DMS53 treated with DMSO at 0.1 percent for 48 hours (cell line): ENCODE data around the gene GRAMD4.

Experiments
- DNase-seq: peaks from one replicate; lab custom pipeline; 2025; ENCODE audit not compliant: unreplicated experiment; lab: John Stamatoyannopoulos, UW

GRAMD4 gene, protein sequence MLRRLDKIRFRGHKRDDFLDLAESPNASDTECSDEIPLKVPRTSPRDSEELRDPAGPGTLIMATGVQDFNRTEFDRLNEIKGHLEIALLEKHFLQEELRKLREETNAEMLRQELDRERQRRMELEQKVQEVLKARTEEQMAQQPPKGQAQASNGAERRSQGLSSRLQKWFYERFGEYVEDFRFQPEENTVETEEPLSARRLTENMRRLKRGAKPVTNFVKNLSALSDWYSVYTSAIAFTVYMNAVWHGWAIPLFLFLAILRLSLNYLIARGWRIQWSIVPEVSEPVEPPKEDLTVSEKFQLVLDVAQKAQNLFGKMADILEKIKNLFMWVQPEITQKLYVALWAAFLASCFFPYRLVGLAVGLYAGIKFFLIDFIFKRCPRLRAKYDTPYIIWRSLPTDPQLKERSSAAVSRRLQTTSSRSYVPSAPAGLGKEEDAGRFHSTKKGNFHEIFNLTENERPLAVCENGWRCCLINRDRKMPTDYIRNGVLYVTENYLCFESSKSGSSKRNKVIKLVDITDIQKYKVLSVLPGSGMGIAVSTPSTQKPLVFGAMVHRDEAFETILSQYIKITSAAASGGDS

GRCh38 chr22:46619830-46620501, at the start of gene GRAMD4:
Gene GRAMD4 (plus strand): TSS chr22:46620386. CDS start chr22:46626800, 6,414 bp downstream.
- no peak for DNase-seq

DNA sequence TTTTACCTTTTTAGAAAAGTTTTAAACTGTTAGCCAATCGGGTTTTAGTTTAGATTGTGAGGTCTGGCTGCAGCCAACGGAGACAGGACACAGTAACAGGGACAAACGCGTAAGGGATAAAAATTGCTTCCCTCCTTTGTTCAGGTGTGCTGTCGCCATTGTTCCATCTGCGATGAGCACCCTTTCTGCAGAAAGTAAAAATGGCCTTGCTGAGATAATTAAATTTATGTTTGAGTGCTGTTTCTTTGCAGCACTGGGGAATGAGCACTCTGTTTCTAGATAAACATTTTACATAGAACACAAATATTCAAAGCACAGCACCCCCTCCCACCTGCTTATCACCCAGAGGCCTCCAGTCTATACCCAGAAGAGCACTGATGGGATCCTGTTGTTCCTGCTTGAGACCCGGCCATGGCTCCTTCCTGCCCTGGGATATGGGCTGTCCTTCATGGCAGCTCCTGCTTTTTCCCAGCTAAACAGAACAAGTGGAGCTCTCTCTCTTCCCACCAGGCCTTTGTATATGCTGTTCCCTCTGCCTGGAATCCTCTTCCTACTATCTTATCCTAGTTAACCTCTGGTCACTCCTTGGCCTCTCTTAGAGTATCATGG, 48.4 kb upstream of the GRAMD4 start:
- no peak for DNase-seq

GRCh38 chr22:46572911-46573780, 47.0 kb upstream of the GRAMD4 start:
- no peak for DNase-seq

DNA sequence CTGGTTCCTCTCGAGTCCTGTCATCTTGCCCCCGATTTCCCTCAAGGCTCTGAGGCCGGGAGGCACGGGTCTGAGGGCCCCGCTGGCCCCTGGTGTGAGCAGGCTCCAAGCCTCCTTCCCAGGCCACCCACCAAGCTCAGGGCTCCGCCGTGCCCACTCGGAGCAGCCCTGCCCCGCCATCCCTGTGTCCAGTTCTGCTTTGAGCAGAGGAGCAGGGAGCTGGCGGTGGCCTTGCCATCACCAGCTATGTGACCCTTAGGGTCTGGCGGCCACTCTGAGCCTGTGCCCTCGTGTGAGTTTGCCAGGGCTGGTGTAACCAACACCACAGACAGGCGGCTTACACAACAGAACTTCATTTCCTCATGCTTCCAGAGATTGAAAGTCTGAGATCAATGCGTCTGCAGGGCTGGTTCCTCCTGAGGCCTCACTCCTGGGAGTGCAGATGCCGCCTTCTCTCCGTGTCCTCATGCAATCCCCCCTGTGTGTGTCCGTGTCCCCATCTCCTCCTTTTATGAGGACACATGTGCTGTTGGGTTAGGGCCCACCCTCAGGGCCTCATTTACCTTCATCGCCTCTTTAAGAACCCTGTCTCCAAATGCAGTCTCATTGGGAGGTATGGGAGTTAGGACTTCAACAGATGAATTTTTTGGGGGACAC, 46.3 kb upstream of the GRAMD4 start:
- DNase-seq: no peak

GRCh38 chr22:46574438-46574992, 45.7 kb upstream of the GRAMD4 start:
- DNase-seq: no peak

GRCh38 chr22:46574993-46575910, 44.9 kb upstream of the GRAMD4 start:
- peak; percentile 95 for DNase-seq

GRCh38 chr22:46575911-46576555, 44.2 kb upstream of the GRAMD4 start:
- peak; percentile 50 for DNase-seq

DNA sequence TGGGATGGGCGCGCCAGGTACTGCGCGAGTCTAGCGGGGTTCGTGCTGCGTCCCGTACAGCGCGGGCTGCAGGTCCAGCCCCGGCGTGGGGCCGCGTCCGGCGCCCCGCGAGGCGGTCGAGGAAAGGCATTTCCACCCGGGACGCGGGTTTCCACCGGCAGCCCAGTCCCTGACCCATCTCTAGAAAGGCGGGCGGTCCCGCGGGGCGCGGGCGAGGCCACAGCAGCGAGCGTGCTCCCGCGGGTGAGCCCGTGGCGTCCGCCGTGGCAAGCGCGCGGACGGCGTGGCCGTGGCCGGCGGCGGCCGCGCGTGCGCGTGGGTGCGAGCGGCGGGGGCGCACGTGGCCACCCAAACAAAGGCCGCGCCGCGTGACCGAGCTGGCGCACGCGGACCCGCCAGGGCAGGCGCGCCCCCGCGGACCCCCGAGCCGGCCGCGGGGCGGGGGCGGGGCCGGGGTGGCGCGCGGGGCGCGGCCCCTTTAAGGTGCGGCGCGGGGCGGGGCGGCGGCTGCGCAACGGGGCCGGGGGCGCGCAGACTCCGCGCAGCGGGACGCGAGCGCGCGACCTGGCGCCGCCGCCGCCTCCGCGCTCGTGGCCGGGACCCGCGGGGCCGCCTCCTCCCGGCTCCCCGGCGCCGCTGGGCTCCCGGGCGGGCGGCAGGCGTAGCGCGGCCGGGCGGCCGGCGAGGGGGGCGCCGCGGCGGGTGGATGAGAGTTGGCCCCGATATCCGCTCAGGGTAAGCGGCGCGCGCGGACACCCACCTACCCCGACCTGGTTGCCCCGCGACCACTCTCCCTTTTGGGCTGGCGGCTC, 43.4 kb upstream of the GRAMD4 start:
- no peak for DNase-seq

GRCh38 chr22:46577368-46578249, 42.6 kb upstream of the GRAMD4 start:
- DNase-seq: no peak

GRCh38 chr22:46578251-46578823, 41.8 kb upstream of the GRAMD4 start:
- DNase-seq: no peak

GRCh38 chr22:46578824-46579561, 41.2 kb upstream of the GRAMD4 start:
- DNase-seq: no peak

- DNase-seq: no peak
Measured at GRCh38 chr22:46579751-46580449, 40.3 kb upstream of the GRAMD4 start.

DNA sequence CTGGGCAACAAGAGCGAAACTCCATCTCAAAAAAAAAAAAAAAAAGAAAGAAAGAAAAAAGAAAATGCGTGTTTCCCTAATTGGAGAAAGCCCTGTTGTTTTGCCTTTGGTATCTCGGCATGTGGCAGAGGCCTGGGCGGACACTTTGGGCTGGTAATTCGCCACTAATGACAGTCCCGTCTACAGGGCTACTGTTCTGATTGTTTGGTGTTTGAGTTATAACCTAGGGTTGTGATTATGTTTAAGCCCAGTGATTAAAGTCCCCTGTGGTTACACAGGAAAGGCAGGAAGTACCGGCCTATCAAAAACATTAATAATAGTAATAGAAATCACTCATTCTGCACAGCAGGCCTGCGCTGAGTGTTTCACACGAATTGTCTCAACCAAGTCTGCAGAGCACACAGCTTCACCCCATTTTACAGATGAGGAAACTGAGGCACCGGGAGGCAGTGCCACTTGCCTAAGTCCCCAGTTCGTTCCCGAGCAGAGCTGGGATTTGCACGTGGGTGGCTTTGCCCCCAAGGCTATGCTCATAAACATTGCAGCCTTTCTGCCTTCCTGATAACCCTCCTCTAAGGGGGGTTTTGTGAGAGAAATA, 39.1 kb upstream of the GRAMD4 start:
- DNase-seq: no peak

DNA sequence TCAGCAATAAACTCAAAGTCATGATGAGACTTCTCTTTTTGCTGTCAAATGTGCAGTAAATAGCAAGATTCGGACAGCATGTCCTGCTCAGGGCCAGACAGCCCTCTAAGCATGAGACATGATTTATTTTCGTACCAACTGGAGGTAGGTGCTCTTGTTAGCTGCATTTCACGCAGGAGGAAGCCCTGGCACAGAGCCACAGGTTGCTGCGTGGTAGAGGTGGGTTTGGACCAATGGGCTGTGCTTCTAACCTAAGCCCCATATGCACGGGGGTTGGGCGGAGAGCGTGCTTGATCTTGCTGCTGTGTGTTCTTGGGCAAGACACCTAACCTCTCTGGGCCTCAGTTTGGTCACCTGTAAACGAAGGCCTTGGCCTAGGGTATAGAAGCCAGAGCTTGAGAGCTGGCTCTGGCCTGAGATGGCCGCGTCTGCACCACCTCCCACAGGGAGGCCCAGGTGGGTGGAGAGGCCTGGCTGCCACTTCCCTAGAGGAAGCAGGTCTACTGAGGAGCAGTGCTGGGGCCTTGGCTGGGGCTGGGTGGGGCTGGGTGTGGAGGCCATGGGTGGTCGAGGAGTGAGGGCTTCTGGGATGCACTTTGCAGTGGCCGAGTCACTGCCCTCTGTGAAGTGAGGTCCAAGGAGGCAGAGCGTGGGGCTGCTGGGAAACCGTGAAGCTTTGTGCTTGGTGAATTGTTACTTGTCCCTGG, 38.5 kb upstream of the GRAMD4 start:
- no peak for DNase-seq
